Fibroblast of skin of left biceps (primary cell): ENCODE data around the gene FAM90A26.
"Not testable (repeated sequence)": the region's sequence is repeated elsewhere in the genome, so short reads cannot be mapped to it uniquely, and the experiment has no call there.

Experiments used
- DNase-seq, 2 experiments: peaks; one replicate each; pipeline ENCODE4 v3.0.0-alpha.2; 2013; ENCODE audit warnings: low read depth in 2 of 2

FAM90A26 gene

GRCh38 chr4:9158392-9158791 is 11.8 kb upstream of the FAM90A26 start:
- DNase-seq, result not testable (repeated sequence)

DNA sequence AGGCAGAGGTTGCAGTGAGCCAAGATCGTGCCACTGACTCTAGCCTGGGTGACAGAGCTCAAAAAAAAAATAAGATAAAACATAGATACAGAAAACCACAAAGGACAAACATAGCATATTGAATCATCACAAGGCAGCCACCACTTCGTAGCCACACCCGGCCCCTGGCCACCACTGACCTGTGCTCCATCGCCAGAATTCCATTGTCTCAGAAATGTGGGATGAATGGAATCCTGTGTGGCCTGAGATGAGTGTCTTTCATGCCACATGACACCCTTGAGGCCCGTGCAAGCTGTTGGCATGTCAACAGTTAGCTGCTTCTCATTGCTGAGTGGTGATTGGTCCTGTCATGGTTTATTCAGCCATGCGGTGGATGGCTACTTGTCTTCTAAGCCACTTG is 10.2 kb upstream of the FAM90A26 start:
- not testable (repeated sequence) for DNase-seq

- not testable (repeated sequence) for DNase-seq
Measured at GRCh38 chr4:9165990-9166389, 4.2 kb upstream of the FAM90A26 start.

- not testable (repeated sequence) for DNase-seq
Measured at GRCh38 chr4:9210357-9210756, 40.1 kb downstream of the FAM90A26 start, which contains the start of gene USP17L10. Gene USP17L10, plus strand, starts transcription at chr4:9210657. Its CDS starts 0 bp downstream, at chr4:9210657.

DNA sequence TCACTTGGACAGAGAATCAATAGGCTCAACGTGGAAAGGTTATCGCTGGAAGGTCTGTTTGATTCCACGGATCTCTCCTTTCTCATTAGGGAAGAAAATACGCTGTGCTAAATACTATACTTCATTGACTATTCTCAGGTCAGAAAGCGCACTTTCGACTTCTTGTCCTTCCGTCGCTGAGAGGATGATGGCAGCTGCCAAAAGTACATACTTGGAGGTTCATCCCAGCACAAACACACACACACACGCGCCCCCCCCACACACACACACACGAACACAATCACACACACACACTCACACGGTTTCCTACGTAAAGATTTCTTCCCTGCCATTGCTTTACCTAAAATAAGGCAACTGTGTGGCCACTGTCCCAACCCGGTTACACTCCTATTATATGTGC is 44.5 kb downstream of the FAM90A26 start:
- not testable (repeated sequence) for DNase-seq

DNA sequence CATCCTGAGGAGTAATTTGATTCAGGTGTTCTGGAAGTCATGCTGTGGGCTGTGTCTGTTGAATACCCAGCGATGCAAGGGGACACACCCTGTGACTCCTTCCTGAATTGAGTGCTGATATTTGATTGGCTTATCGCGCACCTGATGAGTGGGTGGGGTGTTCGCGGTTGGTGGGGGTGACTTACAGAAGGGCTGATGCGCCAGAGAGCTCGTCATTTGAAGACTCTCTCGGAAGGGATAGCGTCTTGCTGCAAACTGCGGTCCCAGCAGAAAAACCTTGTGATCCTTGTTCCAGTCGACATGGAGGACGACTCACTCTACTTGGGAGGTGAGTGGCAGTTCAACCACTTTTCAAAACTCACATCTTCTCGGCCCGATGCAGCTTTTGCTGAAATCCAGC is 44.9 kb downstream of the FAM90A26 start, which contains the start of gene USP17L11:
TSS of gene USP17L11 (plus strand) at position 301 of the 400 bp plus-strand sequence. CDS start at position 301, 0 bp downstream.
- DNase-seq, result not testable (repeated sequence)

GRCh38 chr4:9219852-9220251 is 49.6 kb downstream of the FAM90A26 start, which contains the start of gene USP17L12:
Gene USP17L12, plus strand, starts transcription at chr4:9220152. Its CDS starts 0 bp downstream, at chr4:9220152.
- not testable (repeated sequence) for DNase-seq

- DNase-seq, result not testable (repeated sequence)
Measured at GRCh38 chr4:9224596-9224995, 54.4 kb downstream of the FAM90A26 start, which contains the start of gene USP17L13. Gene USP17L13, plus strand, starts transcription at chr4:9224896. Its CDS starts 0 bp downstream, at chr4:9224896.
